ENCODE results near the gene ARHGEF28.

ARHGEF28 gene

DNA sequence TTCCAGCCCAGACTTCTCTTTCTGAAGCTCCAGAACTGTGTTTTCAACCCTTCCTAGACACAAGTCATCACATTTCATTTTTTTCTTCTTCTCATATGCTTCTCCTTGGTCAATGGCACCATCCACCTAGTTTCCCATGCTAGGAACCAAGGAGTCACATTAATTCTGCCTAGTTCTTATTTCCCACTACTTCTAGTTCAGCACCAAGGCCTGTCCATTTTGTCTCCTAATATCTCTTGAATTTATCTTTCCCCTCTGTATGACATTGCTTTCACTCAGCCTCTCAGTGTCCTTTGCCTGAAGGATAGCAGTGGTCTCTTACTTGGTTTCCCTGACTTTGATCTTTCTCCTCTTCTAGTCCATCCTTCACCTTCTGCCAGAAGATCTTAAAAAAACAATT lies 38.8 kb downstream of the ARHGEF28 start:
- no peak overlapping the region for H3K27ac Mint-ChIP-seq
- peaks cover 8% of the 10 kb centered on the region for H3K4me1 Mint-ChIP-seq
- no peak for ATAC-seq
- peaks cover 46% of the 10 kb centered on the region for H3K27me3 Mint-ChIP-seq
- H3K4me3 Mint-ChIP-seq: no peak overlapping the region
- no peak for DNase-seq
- no peaks in the 10 kb centered on the region for H3K9me3 Mint-ChIP-seq

DNA sequence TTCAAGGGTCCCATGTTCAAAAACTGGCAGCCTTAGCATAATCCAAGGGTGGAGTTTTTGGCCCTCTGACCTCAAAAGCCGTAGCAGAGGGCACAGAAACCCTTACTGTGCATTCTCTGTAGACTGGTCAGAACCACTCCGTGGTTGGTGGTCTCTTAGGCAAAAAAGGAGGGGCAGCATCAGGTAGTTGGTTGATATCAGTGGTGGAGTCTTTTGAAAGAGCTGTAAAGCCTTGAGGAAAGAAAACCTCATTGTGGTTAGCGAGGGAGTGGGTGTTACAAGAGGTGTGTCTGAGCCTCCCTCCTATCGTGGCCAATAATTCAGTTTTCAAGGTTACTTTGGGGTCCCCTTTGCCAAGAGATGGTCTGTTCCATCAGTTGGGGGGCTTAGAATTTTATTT lies 40.9 kb downstream of the ARHGEF28 start:
- H3K27ac Mint-ChIP-seq: no peak overlapping the region
- H3K4me1 Mint-ChIP-seq: peaks cover 8% of the 10 kb centered on the region
- DNase-seq (no peak), ATAC-seq (no peak)
- H3K27me3 Mint-ChIP-seq: peaks cover 39% of the 10 kb centered on the region
- no peaks in the 10 kb centered on the region for H3K9me3 Mint-ChIP-seq
- H3K4me3 Mint-ChIP-seq: no peak overlapping the region

DNA sequence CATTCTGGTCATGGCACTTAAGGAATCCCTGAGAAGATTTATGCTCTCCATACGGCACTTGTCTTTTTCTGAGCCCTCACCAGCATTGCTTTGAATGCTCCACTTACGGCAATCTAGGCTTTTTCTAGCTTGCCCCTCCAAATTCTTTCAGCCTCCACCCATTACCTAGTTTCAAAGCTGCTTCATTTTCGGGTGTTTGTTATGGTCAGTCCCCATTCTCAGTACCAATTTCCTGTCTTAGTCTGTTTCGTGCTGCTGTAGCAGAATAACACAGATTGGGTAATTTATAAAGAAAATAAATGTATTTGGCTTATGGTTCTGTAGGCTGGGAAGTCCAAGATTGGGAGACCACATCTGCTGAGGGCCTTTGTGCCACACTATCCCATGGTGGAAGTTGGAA lies 42.0 kb downstream of the ARHGEF28 start:
- Mint-ChIP-seq H3K4me3 (no peak overlapping the region), H3K4me1 (peaks cover 8% of the 10 kb centered on the region), H3K27me3 (peaks cover 39% of the 10 kb centered on the region), H3K27ac (no peak overlapping the region), H3K9me3 (no peaks in the 10 kb centered on the region)
- ATAC-seq (no peak), DNase-seq (no peak)

DNA sequence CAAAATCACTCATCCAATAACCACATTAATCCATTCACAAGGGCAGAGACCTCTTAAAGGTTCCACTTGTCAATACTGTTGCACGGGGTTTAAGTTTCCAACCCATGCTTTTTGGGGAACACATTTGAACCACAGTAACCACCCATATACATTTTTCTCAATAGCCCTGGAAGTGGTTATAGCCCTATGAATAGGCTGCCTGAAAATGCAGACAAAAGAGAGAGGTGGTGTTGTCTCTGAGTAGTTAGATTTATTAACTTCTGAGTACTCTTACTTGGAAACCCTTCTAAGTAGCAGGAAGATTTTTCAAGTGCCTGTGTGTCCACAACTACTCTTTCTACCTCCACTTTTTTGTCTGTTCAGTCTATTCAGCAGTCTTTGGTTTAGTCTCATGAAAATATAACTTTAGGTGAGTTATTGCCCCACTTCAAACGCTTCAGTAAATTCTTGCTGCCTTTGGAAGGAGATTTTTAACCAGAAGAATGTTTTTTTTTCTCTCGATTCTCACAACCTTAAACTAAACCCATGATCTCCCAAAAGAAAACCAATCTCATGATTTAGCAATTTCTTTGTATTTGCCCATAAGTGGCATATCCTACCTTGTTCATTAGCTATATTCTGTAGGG lies 42.6 kb downstream of the ARHGEF28 start:
- H3K27ac Mint-ChIP-seq: no peak overlapping the region
- no peak overlapping the region for H3K4me3 Mint-ChIP-seq
- no peaks in the 10 kb centered on the region for H3K9me3 Mint-ChIP-seq
- peak; percentile 23 for ATAC-seq
- peaks cover 8% of the 10 kb centered on the region for H3K4me1 Mint-ChIP-seq
- H3K27me3 Mint-ChIP-seq: peaks cover 39% of the 10 kb centered on the region
- no peak for DNase-seq

DNA sequence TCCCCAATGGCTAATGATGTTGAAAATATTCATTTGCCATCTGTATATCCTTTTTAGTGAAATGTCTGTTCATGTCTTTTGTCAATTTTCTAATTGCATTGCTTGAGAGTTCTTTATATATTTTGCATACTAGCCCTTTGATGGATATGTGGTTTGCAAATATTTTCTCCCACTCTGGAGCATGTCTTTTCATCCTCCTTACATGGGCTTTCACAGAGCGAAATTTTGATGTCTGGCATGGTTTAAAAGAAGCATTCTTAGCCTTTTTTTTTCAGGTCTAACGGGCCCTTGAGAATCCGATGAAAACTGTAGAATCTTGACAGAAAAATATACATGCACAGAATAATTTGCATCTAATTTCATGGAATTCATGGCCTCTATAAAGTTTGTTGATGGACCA lies 44.7 kb downstream of the ARHGEF28 start:
- Mint-ChIP-seq H3K27ac (no peak overlapping the region), H3K27me3 (peaks cover 22% of the 10 kb centered on the region), H3K4me3 (no peak overlapping the region), H3K9me3 (no peaks in the 10 kb centered on the region), H3K4me1 (peaks cover 8% of the 10 kb centered on the region)
- ATAC-seq (no peak), DNase-seq (no peak)

DNA sequence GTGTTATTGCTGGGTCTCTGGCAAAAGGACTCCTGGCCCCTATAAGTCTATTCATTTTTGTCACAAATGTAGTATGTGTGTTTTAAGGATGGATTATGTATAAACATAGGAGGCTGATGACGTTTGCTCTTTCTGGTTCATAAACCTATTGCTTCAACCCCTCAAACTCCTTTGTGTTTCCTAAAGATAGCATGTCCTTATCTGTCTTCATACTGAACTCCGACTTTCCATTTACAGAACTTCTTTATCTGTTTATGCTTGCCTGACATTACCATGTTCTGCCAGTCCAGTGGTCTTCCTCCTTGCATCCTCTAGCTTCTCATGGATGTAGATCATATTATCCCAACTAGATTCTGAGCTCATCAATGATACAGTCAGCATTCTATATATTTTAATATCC lies 46.1 kb downstream of the ARHGEF28 start:
- no peak for ATAC-seq
- peaks cover 13% of the 10 kb centered on the region for H3K27me3 Mint-ChIP-seq
- DNase-seq: no peak
- H3K27ac Mint-ChIP-seq: no peak overlapping the region
- H3K4me1 Mint-ChIP-seq: no peaks in the 10 kb centered on the region
- H3K4me3 Mint-ChIP-seq: no peak overlapping the region
- no peaks in the 10 kb centered on the region for H3K9me3 Mint-ChIP-seq

DNA sequence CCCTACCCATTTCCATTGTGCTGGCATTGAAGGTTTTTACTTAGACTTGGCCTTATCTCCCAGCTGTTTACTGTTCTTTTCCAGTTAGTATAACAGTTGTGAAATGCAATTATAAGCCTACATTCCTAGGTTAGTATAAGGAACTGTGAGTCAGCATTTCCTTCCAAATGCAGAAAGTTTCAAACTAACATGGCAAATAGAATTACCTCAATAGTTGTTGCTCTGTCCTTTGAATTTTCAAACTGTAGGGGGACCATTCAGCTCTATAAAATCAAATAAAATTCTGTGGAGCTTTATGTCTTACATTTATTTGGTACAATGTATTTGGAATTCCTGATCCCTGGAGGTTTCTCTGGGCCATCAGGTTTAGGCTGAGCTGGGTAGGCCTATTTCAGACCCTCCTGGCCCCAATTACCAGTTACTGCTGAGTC lies 47.2 kb downstream of the ARHGEF28 start:
- H3K4me3 Mint-ChIP-seq: no peak overlapping the region
- H3K27me3 Mint-ChIP-seq: peaks cover 6% of the 10 kb centered on the region
- H3K4me1 Mint-ChIP-seq: no peaks in the 10 kb centered on the region
- H3K9me3 Mint-ChIP-seq: no peaks in the 10 kb centered on the region
- H3K27ac Mint-ChIP-seq: no peak overlapping the region
- ATAC-seq (no peak), DNase-seq (no peak)

DNA sequence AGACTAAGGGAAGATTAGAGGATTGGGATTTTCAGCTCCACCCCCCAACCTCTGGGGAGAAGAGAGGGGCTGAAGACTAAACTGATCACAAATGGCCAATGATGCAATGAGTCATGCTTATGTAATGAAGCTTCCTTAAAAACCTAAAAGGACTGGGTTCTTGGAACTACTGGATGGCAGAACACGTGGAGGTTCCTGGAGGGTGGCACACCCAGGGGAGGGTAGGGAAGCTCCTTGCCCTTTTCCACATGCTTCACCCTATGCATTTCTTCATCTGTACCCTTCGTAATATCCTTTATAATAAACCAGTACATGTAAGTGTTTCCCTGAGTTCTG lies 48.6 kb downstream of the ARHGEF28 start:
- no peak for DNase-seq
- no peaks in the 10 kb centered on the region for H3K9me3 Mint-ChIP-seq
- H3K27ac Mint-ChIP-seq: no peak overlapping the region
- no peak for ATAC-seq
- no peak overlapping the region for H3K4me3 Mint-ChIP-seq
- H3K4me1 Mint-ChIP-seq: no peaks in the 10 kb centered on the region
- peaks cover 5% of the 10 kb centered on the region for H3K27me3 Mint-ChIP-seq

DNA sequence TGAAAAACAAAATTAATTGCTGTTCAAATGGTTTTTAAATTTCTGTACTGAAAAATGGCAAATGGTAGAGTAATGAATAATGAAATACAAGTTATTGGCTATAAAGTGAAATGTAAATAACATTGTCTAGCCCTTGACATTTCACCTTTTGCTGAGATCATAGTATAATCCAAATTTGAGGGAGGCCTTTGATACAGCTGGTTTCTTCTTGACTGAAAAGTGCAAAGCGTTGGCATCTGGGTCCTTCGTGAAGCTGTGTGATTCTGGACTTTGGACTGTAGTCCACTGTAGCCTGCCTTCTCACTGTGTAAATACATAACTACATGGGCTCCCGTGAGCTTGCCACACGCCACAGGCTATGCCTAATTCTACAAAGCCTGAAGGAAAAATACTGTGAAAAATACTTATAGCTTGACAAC lies 52.3 kb downstream of the ARHGEF28 start:
- H3K27ac Mint-ChIP-seq: no peak overlapping the region
- no peak overlapping the region for H3K4me3 Mint-ChIP-seq
- no peaks in the 10 kb centered on the region for H3K9me3 Mint-ChIP-seq
- ATAC-seq: no peak
- DNase-seq: no peak
- H3K27me3 Mint-ChIP-seq: peaks cover 5% of the 10 kb centered on the region
- no peaks in the 10 kb centered on the region for H3K4me1 Mint-ChIP-seq

DNA sequence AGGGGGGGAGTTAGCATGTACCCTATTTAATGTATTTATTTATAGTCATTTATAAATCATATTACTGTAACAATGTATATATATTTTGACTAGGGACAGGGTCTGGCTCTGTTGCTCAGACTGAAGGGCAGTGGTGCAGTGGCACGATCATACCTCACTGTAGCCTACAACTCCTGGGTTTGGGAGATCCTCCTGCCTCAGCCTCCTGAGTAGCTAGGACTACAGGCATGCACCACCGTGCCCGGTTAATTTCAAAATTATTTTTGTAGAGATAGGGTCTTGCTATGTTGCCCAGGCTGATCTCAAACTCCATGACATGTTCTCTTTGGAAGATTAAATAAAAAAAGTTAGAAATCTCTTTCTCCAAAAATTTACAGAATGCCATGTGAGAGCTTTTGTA lies 52.8 kb downstream of the ARHGEF28 start:
- DNase-seq (no peak), ATAC-seq (no peak)
- no peak overlapping the region for H3K4me3 Mint-ChIP-seq
- no peaks in the 10 kb centered on the region for H3K4me1 Mint-ChIP-seq
- peaks cover 5% of the 10 kb centered on the region for H3K27me3 Mint-ChIP-seq
- H3K9me3 Mint-ChIP-seq: no peaks in the 10 kb centered on the region
- H3K27ac Mint-ChIP-seq: no peak overlapping the region

DNA sequence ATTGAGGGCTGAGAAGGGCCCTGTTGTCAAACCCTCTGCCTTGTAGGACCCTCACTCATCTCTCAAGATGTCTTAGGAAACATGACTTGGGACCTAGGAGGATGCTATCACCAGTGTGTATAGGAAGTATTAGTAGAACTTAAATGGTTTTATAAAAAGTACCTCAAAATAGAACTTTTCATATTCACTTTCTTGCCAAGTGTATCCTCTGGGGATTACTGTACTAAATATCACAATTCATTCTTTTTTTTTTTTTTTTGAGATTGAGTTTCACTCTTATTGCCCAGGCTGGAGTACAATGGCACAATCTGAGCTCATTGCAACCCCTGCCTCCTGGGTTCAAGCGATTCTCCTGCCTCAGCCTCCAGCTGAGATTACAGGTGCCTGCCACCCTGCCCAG lies 56.2 kb downstream of the ARHGEF28 start:
- Mint-ChIP-seq H3K4me3 (no peak overlapping the region), H3K27ac (no peak overlapping the region), H3K9me3 (no peaks in the 10 kb centered on the region), H3K4me1 (no peaks in the 10 kb centered on the region), H3K27me3 (no peaks in the 10 kb centered on the region)
- DNase-seq: no peak
- no peak for ATAC-seq

DNA sequence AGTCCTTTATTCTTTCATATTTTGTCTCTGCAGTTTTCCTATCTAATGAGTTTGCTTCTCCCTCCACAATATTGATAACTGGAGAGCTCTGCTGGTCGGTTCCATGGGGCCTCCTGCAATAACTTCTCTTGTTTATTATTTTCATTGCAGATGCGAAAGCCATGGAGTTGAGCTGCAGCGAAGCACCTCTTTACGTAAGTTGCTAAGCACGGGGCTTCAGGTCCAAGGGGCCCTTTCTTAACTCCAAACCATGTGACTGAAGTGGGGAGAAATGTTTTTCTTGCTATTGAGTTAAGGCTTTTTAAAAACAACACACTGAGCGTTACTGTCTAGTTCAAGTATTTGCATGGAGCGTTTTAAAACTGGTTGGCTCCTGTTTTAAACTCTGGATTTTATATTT lies 58.7 kb downstream of the ARHGEF28 start:
- Mint-ChIP-seq H3K27me3 (no peaks in the 10 kb centered on the region), H3K4me1 (no peaks in the 10 kb centered on the region), H3K27ac (no peak overlapping the region), H3K4me3 (no peak overlapping the region), H3K9me3 (no peaks in the 10 kb centered on the region)
- ATAC-seq (no peak), DNase-seq (no peak)

DNA sequence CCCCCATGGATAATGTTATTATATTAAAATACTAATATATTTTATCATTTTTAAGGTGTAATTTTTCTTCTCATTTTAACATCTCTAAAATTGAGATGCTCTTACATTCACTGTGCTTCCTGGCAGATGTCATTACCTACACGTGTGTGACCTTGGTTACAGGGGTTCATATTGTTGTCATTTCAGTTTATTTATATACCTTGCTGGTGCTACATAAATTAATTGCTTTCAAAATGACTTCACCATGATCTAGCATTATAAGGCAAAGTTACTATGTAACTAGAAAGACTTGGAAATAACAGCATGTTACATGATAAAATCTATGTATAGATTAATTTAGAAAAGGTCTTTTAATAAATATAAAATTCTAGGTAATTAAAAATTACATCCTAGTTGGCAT lies 60.9 kb downstream of the ARHGEF28 start:
- Mint-ChIP-seq H3K4me3 (no peak overlapping the region), H3K27me3 (peaks cover under 1% of the 10 kb centered on the region), H3K4me1 (no peaks in the 10 kb centered on the region), H3K27ac (no peak overlapping the region), H3K9me3 (no peaks in the 10 kb centered on the region)
- DNase-seq: no peak
- no peak for ATAC-seq

DNA sequence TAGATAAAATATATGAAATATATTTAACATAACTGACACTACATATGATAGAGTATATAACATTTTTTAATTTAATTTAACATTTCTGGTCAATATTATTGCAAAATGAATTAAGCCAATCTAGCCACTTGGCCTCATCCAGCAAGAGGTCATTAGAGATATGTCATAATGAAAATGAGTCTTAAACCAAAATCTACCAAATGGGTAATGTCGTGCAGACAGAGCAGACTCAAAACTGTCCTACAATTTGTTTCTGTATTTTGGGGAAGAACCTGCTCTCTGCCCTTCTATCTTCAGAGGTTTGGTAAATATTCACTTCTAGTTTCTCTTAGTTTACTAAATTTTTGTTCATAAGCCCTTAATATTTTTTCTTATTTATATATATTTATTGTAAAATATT lies 61.4 kb downstream of the ARHGEF28 start:
- no peak for ATAC-seq
- Mint-ChIP-seq H3K4me1 (no peaks in the 10 kb centered on the region), H3K27me3 (peaks cover 5% of the 10 kb centered on the region), H3K9me3 (no peaks in the 10 kb centered on the region), H3K4me3 (no peak overlapping the region), H3K27ac (no peak overlapping the region)
- no peak for DNase-seq

DNA sequence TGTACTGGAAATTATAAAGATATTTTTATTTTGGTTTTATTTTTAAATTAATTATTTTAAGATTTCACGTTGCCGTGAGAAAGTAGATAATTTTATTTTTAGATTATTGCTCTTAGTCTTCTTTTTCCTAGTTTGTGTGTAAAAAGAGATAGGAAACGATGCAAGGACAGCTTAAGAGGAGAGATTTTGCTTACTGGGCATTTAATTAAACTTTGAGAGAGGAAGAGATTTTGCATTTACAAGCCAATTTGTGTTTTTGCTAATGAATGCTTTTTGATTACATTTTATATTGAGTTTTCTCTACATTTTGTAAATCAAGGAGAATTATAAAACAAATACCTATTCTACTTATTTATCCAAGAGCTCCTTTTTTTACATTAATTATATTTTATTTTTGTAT lies 64.0 kb downstream of the ARHGEF28 start:
- DNase-seq (no peak), ATAC-seq (no peak)
- H3K4me3 Mint-ChIP-seq: no peak overlapping the region
- H3K27ac Mint-ChIP-seq: no peak overlapping the region
- H3K9me3 Mint-ChIP-seq: no peaks in the 10 kb centered on the region
- peaks cover 17% of the 10 kb centered on the region for H3K27me3 Mint-ChIP-seq
- peaks cover 22% of the 10 kb centered on the region for H3K4me1 Mint-ChIP-seq

DNA sequence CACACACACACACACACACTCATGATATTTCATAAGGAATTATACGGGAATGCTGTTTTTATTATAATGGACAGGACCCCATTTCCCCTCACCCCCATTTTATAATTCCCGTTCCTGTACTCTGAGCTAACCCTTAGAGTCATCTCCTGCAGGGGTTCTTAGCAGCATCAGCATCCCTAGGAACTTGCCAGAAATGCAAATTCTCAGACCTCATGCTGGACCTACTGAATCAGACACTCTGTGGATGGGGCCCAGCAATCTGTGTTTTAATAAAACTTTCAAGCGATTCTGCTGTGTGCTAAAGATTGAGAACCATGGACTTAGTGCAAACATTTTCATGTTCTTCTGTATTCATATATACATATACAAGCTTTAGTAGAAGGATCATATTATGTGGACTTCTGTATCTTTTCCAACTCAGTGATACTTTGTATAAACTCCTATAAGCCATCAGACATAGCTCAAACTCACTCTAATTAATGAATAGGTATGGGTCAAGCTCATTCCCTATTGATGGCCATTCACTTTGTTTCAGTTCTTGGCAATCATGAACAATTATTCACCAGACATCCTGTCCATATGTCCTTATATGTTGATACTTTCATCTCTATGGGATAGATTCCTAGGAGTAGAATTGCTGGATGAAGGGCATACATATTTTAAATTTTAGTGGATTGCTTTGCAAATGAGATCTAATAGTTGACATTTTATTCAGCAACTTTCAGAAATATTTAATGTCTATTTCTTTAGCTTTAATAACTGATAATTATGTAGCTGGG lies 65.5 kb downstream of the ARHGEF28 start:
- H3K4me1 Mint-ChIP-seq: peaks cover 22% of the 10 kb centered on the region
- H3K9me3 Mint-ChIP-seq: no peaks in the 10 kb centered on the region
- ATAC-seq (no peak), DNase-seq (no peak)
- H3K27me3 Mint-ChIP-seq: peaks cover 25% of the 10 kb centered on the region
- no peak overlapping the region for H3K27ac Mint-ChIP-seq
- no peak overlapping the region for H3K4me3 Mint-ChIP-seq

DNA sequence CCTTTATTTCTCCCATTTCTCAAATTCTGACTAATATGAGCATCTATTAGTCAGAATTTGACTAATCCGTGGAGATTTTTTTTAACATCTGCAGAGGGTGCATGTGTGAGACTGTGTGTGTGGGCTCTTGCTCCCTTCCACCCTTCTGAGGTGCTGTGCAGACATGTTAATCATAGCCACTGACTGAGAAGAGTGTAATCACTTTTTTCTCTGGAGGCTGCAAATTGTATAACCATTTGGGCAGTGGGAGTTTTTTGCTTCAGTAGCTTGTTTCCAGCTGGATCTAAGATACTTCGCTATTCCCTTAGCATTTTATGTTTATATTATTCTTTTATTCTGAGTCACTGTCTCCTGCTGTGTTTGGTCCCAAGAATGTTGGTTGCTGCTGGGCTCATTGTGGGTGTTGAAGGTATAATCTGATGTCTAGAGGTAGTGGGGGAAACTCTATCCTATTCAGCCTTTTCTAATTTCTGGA lies 66.2 kb downstream of the ARHGEF28 start:
- no peak overlapping the region for H3K27ac Mint-ChIP-seq
- peaks cover 22% of the 10 kb centered on the region for H3K4me1 Mint-ChIP-seq
- no peaks in the 10 kb centered on the region for H3K9me3 Mint-ChIP-seq
- H3K4me3 Mint-ChIP-seq: no peak overlapping the region
- DNase-seq (no peak), ATAC-seq (no peak)
- peaks cover 25% of the 10 kb centered on the region for H3K27me3 Mint-ChIP-seq

All from stimulated activated naive CD8-positive, alpha-beta T cell treated with anti-CD3 and anti-CD28 coated beads, Interleukin-15, amount 100 ng/mL, for 72 hours (primary cell).